HG03280 (cell line): ENCODE results near the gene ZMAT2.
"Not testable (repeated sequence)": the region's sequence is repeated elsewhere in the genome, so short reads cannot be mapped to it uniquely, and the experiment has no call there.

ENCODE experiments used
- ATAC-seq: cut with Tn5 transposase; IDR thresholded peaks from one replicate; pipeline ENCODE4 v1.9.1; 2021; ENCODE audit warnings: mild to moderate bottlenecking, moderate library complexity; ENCODE audit not compliant: unreplicated experiment

ZMAT2 gene, protein sequence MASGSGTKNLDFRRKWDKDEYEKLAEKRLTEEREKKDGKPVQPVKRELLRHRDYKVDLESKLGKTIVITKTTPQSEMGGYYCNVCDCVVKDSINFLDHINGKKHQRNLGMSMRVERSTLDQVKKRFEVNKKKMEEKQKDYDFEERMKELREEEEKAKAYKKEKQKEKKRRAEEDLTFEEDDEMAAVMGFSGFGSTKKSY

DNA sequence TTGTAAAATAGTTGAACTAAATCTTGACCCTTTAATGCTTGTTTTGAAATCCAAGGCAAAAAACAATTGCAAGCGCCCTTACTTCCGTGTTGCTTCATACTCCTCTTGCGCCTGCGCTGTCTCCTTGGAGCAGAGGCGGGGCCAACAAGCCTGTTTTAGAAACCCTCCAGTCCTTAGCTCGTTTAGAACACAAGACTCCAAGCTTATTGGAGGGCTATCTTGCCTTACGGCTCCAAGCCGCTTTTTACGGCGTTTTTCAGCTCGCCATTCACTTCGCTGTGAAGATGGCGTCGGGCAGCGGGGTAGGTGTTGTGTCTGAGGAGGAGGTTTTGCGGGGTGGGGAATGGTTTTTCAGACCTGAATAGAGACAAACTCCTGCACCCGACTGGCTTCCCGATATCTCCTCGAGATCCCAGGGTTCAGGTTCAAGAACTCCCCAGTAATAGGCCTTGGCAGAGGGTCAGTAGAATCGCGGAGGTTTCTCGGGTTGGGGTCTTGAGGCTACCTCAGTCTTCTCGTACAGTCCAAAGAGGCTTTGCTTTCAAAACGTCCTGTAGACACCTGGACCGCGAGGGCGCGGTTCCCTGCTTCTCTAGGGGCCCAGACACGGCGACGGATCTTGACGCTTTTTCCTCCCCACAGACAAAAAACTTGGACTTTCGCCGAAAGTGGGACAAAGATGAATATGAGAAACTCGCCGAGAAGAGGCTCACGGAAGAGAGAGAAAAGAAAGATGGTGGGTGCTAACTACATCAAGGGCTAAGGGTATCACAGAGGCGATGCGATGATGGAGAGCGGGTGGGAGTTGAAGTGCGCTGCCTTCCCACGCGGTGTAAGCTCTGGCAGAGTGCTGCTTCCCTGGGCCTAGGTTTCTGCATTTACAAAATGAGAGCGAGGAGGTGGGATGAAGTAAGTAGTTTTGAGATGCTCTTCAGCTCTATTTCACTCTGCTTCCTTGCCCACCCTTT is at the start of gene ZMAT2:
Gene ZMAT2, plus strand, starts transcription at position 271 of the 968 bp plus-strand sequence. Its CDS starts 14 bp downstream, at position 285.
- peak; percentile 97 for ATAC-seq

DNA sequence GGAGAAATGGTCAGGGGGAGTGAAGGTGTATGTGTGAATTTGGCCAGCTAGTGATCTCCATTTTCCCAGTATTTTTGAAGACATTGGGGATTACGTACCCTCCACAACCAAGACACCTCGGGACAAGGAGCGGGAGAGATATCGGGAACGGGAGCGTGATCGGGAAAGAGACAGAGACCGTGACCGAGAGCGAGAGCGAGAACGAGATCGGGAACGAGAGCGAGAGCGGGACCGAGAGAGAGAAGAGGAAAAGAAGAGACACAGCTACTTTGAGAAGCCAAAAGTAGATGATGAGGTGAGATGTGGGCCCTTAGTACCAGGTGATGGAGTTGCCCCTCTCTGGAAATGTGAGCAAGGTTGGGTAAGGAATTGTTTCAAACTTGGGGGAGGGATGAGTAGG is 41.4 kb upstream of the ZMAT2 start:
- ATAC-seq = no peak

DNA sequence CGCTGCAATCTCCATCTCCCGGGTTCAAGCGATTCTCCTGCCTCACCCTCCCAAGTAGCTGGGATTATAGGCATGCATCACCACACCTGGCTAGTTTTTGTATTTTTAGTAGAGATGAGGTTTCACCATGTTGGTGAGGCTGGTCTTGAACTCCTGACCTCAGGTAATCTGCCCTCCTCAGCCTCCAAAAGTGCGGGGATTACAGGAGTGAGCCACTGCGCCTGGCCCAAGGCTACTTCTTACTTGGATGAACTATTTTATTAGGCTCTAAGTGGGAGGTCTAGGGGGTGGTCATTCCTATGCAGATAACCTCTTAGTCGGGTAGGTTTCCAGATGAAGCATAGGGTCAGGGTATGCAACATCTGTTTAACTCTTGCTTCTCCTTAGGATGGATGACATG is 39.9 kb upstream of the ZMAT2 start:
- not testable (repeated sequence) for ATAC-seq

DNA sequence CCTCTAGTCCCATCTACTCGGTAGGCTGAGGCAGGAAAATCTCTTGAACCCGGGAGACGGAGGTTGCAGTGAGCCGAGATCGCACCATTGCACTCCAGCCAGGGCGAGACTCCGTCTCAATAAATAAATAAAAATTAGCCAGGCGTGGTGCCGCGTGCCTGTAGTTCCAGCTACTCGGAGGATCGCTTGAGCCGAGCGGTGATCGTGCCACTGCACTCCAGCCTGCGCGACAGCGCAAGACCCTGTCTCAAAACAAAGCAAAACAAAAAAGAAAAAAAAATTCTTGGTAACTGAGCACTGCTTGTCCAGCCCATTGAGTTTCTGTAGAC is 36.3 kb upstream of the ZMAT2 start:
- ATAC-seq = no peak

DNA sequence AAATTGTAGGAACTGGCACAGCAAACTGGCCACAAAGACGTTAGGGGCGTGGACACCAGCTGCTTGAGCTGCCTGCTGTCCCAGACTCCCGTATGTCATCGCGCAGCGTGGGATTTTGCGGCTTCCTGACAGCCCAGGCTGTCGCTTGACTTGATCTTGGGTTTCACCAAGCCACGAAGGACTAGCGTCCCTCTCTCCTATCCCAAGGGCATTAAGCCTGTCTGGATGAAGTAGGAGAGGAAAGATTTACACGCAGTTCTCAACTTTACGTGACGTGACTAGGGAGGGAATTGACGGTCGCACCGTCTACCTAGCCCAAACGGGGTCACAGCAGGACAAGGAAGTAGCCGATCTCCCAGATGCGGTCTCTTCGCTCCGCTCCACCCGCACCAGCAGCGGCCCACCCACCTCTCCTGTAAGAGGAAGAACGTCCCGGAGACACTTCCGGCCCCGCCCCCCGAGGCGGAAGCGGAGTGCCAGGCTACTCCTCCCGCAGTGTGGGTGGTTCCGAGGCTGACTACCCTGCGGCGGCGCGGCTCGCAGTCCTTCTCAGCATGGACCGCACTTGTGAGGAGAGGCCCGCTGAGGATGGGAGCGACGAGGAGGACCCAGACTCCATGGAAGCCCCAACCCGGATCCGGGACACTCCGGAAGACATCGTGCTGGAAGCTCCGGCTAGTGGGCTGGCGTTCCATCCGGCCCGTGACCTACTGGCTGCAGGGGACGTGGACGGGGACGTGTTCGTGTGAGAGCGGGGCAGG is 35.7 kb upstream of the ZMAT2 start, which contains the start of gene WDR55:
Gene WDR55, plus strand, starts transcription at position 546 of the 761 bp plus-strand sequence. Its CDS starts 9 bp downstream, at position 555.
- peak; percentile 98 for ATAC-seq

DNA sequence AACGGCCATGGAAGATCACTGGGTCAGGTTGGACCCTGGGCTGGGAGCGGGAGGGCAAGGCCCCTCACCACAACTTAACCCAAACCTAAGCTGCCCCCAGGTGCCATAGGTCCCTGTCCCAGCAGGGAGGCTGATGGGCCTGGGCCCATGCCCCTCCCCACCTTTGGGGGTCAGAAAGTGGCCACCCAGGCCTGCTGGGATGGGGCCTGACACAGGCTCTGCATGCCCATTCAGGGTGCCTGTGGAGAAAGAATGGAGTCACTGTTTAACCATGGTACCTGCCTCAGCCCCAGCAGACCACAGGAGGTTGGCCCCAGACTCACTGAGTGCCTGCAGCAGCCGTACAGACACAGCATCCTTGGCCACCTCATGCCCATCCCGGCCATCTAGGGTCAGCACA is 29.2 kb upstream of the ZMAT2 start:
- ATAC-seq = not testable (repeated sequence)

DNA sequence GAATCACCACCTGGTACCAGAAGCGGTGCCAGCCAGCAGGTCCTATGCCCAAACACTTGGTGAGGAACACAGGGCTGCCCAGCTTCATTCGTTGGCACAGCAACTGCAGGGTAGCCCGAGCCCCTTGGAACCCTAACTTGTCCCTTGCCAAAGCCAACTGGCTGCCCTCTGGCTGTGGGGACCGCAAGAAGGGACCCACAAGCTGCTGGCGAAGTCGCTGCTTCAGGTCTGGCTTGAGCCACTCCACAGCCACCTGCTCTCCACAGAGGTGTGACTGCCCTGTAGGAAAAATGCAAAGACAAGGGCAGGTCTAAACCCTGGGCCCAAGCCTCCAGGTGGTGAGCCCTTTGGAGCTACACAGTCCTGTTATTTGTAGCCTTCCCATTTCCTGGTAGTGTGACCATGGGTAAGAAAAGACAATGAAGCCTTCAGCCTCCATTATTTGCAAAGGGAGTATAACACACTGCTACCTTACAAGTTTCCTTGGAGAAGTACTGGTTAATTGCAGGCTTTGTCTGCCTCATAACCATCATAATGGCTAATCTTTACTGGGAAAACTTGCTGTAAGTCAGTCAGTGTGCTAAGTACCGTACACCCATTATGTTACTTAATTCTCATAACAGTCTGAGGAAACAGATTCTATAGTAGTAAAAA is 28.6 kb upstream of the ZMAT2 start:
- no peak for ATAC-seq

DNA sequence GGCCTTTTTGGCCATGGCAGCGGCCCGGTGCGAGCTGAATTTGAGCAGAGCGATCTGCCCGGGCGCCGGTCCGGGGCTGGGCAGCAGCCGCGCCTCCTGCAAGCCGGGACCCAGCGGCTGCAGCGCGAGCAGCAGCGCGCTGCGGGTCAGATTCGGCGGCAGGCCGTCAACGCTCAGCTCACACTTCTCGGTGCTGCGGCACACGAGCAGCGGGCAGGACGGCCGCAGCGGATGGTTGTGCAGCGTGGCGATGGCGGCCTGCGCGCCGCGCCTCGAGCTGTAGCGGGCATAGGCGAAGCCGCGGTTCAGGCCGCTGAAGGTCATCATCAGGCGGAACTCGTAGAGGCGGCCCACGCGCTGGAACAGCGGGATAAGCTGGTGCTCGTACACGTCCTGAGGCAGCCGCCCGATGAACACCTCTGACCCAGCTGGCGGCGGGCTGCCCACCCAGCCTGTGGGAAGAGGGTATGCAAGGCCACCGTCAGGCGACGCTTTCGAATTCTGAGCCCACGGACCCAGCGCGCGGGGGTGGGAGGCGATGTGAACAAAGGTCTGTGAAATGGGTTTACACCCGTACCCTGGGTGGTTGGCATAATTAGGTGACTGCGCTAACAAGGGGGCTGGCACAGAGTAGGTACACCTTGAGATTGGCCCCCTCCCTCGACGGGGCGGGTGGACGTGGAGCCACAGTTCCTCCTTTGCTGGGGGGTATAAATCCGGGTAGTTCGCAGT is 27.6 kb upstream of the ZMAT2 start:
- ATAC-seq = no peak

DNA sequence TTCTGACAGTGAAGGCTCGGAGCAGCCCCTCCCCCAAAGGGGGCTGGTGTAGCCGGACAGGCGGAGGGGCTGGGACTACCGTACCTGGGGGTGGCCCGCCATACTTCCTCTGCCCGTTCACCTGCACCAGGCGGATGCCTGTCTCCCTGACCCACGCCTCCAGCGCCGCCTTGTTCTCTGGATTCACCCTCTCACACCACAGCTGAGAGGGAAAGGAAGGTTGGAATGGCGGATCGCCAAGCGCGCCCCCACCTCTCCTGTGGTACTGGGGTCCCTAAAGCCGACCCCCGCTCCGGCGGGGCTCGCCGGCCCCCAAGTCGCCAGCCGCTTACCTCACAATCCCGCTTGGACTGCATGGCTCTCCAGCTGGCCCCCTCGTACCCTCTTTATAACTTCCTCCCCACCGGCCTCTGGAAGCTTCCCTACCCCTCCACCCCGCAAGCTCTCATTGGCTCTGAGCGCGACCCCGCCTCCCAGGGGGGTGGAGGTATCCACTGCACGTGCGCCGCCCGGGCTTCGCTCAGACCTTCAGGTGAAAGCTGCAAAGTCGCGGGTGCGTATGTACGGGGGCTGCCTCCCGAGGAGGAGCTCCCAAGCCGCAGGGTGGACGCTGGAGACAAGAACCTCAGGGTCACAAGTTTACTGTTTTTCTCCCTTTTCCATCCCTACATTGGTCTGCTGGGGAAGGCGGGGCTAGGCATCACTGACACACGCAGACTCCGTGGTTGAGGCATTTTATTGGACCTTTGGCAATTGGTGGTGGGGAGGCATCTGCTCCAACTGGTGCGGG is 26.9 kb upstream of the ZMAT2 start, which contains the start of gene DND1:
Gene DND1, minus strand, starts transcription at position 390 of the 790 bp plus-strand sequence. Its CDS starts 34 bp downstream, at position 356.
- no peak for ATAC-seq

DNA sequence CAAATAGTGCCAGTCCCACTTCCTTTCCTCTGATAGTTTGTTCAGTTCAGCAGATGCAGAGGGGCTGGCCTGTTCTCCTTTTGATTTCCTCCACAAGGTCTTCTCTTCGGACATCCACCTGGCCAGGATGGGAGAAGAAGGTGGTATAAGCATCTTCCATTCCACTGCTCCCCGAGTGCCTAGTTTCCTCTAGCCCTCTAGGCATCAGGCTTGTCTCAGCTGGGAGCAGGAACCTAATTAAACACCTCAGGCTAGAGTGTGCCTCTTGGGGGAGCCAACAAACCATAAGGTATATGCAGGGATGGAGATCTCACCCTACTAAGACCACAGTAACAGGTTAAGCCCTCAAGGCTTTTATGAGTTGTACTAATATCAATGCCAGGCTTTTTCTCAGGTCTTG is 26.0 kb upstream of the ZMAT2 start:
- no peak for ATAC-seq

DNA sequence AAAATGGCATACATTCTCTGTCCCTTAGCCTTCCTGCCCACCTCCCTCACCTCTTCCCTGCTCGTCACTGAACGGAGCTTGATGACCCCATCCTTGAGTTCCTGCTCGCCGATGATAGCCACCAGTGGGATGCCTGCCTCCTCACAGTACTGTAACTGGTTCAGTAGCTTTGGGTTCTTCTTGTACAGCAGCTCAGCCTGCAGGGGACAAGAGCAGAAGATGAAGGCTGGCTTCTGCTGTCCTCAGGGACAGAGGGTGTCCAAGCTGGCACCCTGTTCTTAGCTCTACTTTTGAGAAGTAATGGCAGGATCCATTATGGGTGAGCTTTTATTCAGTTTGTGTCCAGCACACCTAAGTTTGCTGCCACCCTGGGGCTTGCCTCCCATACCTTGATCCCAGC is 25.6 kb upstream of the ZMAT2 start:
- ATAC-seq = no peak

DNA sequence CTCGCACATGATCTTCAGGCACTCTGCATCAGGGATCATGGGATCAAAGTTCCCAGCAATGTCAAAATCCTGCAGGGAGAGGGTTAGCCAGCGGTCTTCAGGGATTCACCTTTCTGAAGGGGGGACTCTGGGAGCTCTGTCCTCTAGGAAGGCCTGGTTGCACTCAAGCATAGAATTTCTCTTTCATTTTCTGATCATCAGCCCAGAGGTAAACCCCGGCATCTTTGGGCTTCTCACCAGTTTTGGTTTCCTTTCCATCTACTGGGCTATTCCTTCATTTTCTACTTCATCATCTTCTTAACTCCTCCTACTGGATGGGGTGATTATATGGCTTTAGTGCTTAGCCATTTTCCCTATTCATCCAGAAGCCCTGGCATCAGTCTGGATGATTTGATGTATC is 22.3 kb upstream of the ZMAT2 start:
- ATAC-seq = no peak

DNA sequence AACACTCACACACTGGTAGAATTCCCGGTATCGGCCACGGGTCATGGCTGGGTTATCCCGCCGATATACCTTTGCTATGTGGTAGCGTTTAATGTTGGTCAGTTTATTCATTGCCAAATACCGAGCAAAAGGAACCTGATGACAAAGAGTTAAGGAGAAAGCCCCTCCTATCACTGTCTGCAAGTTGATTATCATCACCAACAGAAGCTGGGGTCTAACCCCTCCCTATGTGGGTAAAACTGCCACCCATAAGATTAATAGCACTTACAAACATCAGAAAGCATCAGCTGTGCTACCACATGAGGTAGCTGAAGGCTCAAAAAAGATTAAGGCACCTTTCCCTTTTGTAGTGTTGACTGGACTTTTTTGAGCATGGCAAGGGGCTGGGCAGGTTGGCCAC is 21.3 kb upstream of the ZMAT2 start:
- no peak for ATAC-seq

DNA sequence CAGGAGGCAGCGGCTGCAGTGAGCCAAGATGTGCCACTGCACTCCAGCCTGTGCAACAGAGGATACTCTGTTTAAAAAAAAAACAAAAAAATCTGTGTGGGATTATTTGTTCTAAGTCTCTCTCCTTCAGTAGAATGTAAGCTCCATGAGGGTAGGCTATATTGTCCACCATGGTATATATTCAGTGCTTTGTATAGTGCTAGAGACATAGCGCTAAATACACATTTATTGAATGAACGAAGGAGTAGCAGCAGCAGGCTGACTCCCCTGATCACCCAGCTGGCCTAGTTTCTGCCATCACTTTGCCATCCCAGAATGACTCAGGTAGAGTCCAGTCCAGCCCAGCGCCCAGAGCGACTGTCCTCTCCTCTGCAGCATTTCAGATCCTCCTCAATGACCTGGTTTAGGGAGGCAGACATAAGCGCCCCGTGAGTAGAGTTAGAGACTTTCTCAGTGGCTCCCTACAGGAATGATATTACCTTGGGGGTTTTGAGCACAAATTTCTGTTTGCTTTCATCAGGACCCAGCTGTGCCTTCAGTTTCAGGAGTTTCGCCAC is 9.8 kb upstream of the ZMAT2 start:
- peak; percentile 8 for ATAC-seq

DNA sequence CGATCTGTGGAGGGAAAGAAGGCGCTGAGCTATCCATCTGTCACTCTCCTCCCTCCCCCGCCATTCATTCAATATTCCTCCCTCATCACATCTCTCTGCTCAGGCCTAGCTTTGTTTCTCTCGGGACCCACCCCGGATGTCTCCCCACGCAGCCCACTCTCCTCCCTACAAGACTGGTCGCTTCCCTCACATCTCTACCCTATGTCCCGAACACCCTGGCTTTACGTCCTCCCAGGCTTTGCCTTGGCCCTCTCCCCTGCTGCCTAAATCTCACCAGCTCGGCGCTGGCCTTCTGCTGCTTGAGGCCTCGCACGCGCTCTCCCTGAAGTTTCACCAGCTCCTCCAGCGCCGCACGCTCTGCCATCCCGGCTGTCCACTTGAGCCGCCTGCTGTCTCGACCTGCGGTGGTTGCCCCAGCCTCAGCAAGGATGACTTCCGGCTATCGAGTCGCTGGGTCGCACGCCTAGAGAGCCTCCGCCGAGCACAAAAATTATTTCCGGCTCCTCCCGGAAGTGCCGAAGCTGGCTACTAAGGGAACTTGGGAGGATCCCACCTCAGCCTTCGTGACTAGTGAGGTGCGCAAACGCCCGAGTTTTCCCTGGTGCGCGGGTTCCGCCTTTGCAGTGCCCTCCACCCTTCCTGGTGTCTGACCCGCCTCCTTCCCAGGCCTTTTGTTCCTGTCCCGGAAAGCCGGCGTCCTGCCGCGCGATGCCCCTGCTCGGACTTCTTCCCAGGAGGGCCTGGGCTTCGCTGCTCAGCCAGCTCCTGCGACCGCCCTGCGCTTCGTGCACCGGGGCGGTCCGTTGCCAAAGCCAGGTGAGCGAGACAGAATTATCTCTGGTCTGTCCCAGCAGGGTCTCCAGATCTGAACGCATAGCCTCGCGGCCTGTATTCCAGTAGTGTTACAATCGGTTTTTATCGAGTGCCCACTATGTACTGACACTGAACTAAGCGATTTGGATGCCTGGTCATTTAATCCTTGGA is 9.0 kb upstream of the ZMAT2 start, which contains the start of the genes HARS1 and HARS2:
Gene HARS1, minus strand, starts transcription at position 430 of the 984 bp plus-strand sequence. Its CDS starts 66 bp downstream, at position 364.
Gene HARS2, plus strand, starts transcription at position 515 of the 984 bp plus-strand sequence. Its CDS starts 194 bp downstream, at position 709.
- peak; percentile 97 for ATAC-seq

DNA sequence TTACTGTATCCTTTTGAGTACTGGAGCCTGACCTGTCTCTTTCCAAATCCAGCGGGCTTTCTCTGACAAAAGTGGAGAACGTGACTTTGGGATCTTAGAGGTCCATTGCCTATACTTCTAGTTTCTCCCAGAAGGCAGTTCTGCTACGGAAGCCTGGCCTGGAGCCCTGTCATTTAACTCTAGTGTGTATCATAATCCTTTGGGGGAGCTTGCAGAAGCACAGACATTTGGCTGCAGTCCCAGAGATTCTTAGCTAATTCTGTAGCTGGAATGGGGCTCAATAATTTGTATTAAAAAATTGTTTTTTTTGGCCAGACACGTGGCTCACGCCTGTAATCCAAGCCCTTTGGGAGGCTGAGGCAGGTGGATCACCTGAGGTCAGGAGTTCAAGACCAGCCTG is 6.0 kb upstream of the ZMAT2 start:
- ATAC-seq = no peak

DNA sequence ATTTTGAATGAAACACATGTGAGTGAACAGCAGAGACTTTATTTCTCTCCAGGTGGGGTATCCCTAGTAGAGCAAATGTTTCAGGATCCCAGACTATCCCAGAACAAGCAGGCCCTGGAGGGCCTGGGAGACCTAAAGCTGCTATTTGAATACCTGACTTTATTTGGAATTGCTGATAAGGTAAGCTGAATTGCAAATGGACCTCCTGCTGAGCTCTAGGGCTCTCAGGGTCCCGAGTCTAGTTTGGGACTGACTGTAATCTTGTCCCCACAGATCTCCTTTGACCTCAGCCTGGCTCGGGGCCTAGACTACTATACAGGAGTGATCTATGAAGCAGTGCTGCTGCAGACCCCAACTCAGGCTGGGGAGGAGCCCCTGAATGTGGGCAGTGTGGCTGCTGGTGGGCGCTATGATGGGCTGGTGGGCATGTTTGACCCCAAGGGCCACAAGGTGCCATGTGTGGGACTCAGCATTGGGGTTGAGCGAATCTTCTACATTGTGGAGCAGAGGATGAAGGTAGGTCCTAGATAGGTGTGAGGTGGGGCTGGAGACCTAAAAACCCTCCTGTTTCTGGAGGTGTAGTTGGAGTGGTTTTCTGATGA is 3.3 kb upstream of the ZMAT2 start:
- no peak for ATAC-seq
